OCI-LY7 (cell line): Measurements from ENCODE around the gene FKBP10. TPM values are rescaled to one million over a fixed set of nuclear protein-coding genes. Genes with fewer than 3 reads are reported as not detected.

Experiments
- BruUV-seq: library from RNA; stranded (reverse); fragments of 400-500 nt; replicated peaks from 2 replicates; lab custom pipeline; 2021; lab: Mats Ljungman, UMichigan
- CTCF ChIA-PET: fragments of 300-600 bp; sonication (Branson Sonifier 250); formaldehyde crosslinking; loops from one replicate; lab custom pipeline; 2022; ENCODE audit warnings: antibody characterized with exemption; ENCODE audit not compliant: unreplicated experiment; lab: Charles Lee
- POLR2A ChIA-PET: fragments of 300-600 bp; sonication (Branson Sonifier 250); formaldehyde crosslinking; loops from one replicate; lab custom pipeline; 2022; ENCODE audit warnings: antibody characterized with exemption; lab: Charles Lee
- DNase-seq: peaks from one replicate; pipeline ENCODE4 v3.0.0-alpha.2; 2015; ENCODE audit warnings: low spot score
- H2AFZ ChIP-seq: fragments of 200-600 bp; sonication (generic), shearing (Covaris generic); 2 replicates; pipeline ENCODE4 v1.6.1; 2014; ENCODE audit warnings: mild to moderate bottlenecking, antibody characterized with exemption, low read length, moderate library complexity
- H3K27ac ChIP-seq: fragments of 200-600 bp; sonication (generic); 2 replicates; pipeline ENCODE4 v1.5.1; 2014; ENCODE audit warnings: mixed run types, low read depth, mild to moderate bottlenecking, moderate library complexity, low read length, inconsistent platforms; ENCODE audit not compliant: poor library complexity, severe bottlenecking
- H3K36me3 ChIP-seq: fragments of 200-600 bp; sonication (generic); 2 replicates; pipeline ENCODE4 v1.6.1; 2014; ENCODE audit warnings: mild to moderate bottlenecking, antibody characterized with exemption, low read length, moderate library complexity, mixed read lengths; ENCODE audit not compliant: insufficient read depth
- H3K4me1 ChIP-seq: fragments of 200-600 bp; sonication (generic); 2 replicates; pipeline ENCODE4 v1.5.1; 2014; ENCODE audit warnings: mild to moderate bottlenecking, low read length; ENCODE audit not compliant: insufficient read depth, poor library complexity, severe bottlenecking
- H3K4me2 ChIP-seq: fragments of 200-600 bp; sonication (generic); 2 replicates; pipeline ENCODE4 v1.6.1; 2014; ENCODE audit warnings: mild to moderate bottlenecking, low read length
- H3K4me3 ChIP-seq: fragments of 200-600 bp; sonication (generic); 2 replicates; pipeline ENCODE4 v1.5.1; 2014; ENCODE audit warnings: mild to moderate bottlenecking, low read depth, low read length; ENCODE audit not compliant: poor library complexity, severe bottlenecking
- H3K79me2 ChIP-seq: fragments of 200-600 bp; sonication (generic); 2 replicates; pipeline ENCODE4 v1.6.1; 2016; ENCODE audit warnings: low read depth, mild to moderate bottlenecking, low read length, moderate library complexity, mixed read lengths; ENCODE audit not compliant: insufficient read depth
- H3K9me2 ChIP-seq: fragments of 200-600 bp; sonication (generic); 2 replicates; pipeline ENCODE4 v1.6.1; 2016; ENCODE audit warnings: mild to moderate bottlenecking, low read length, mixed read lengths; ENCODE audit not compliant: insufficient read depth
- H3K9me3 ChIP-seq: fragments of 200-600 bp; sonication (generic); 2 replicates; pipeline ENCODE4 v1.6.1; 2014; ENCODE audit warnings: mild to moderate bottlenecking, mixed run types, low read length, mixed read lengths
- H4K20me1 ChIP-seq: fragments of 200-600 bp; sonication (generic); 2 replicates; pipeline ENCODE4 v1.6.1; 2014; ENCODE audit warnings: mild to moderate bottlenecking, antibody characterized with exemption, low read length, moderate library complexity, mixed read lengths; ENCODE audit not compliant: insufficient read depth
- CTCF ChIP-seq: fragments of 200-600 bp; sonication (generic); conservative IDR thresholded peaks from 2 replicates; pipeline ENCODE4 v1.5.1; 2014; ENCODE audit warnings: mild to moderate bottlenecking, antibody characterized with exemption, low read length, moderate library complexity, mixed read lengths
- EZH2phosphoT487 ChIP-seq: fragments of 200-600 bp; sonication (generic); IDR thresholded peaks from 2 replicates; pipeline ENCODE4 v1.6.1; 2018; ENCODE audit warnings: low read depth, borderline replicate concordance, mild to moderate bottlenecking, mixed run types, antibody characterized with exemption, low read length, moderate library complexity, mixed read lengths
- intact Hi-C: fragments of 100-400 bp; cut with micrococcal nuclease; formaldehyde crosslinking; loops from one replicate; pipeline ENCODE4 v1.10.0; 2022; ENCODE audit not compliant: unreplicated experiment
- total RNA-seq, 2 experiments: library from RNA; depleted of rRNA in 1 of 2; stranded (reverse); fragments of >200 nt in 1 of 2; shearing (Covaris generic) in 1 of 2; gene quantifications; 2 replicates each; pipeline ENCODE4 v1.2.3, GENCODE V29; 2014 to 2022

Gene FKBP10
- total RNA-seq, 2 experiments from 2014 or later = 1.5 to 7.8 TPM

- Histone ChIP-seq H3K4me2 (no peak overlapping the region), H3K9me3 (no peaks in the 10 kb centered on the region), H4K20me1 (no peaks in the 10 kb centered on the region), H3K36me3 (peaks cover 9% of the 10 kb centered on the region), H3K79me2 (no peaks in the 10 kb centered on the region), H3K9me2 (no peaks in the 10 kb centered on the region), H3K4me1 (peaks cover 29% of the 10 kb centered on the region), H3K27ac (no peak overlapping the region), H3K4me3 (no peak overlapping the region), H2AFZ (no peak overlapping the region)
- ChIA-PET POLR2A (no interaction called here), CTCF (no interaction called here)
- no peak for DNase-seq
- BruUV-seq = no TSS peak
- TF ChIP-seq EZH2phosphoT487 = no peak
- no peak for TF ChIP-seq CTCF
- intact Hi-C loops = no loop called here
Measured at GRCh38 chr17:41772586-41773189, 40.1 kb upstream of the FKBP10 start.

- no peak for TF ChIP-seq EZH2phosphoT487
- no peak for TF ChIP-seq CTCF
- POLR2A ChIA-PET = no interaction called here
- Histone ChIP-seq H3K4me2 (no peak overlapping the region), H2AFZ (no peak overlapping the region), H3K4me3 (no peak overlapping the region), H3K9me2 (no peaks in the 10 kb centered on the region), H3K36me3 (peaks cover 6% of the 10 kb centered on the region; the same call in 1 of the 2 replicates), H4K20me1 (no peaks in the 10 kb centered on the region), H3K79me2 (no peaks in the 10 kb centered on the region), H3K4me1 (peaks cover 29% of the 10 kb centered on the region), H3K9me3 (no peaks in the 10 kb centered on the region), H3K27ac (no peak overlapping the region)
- no TSS peak for BruUV-seq
- intact Hi-C loops = no loop called here
- no peak for DNase-seq
- CTCF ChIA-PET = no interaction called here
Measured at GRCh38 chr17:41773190-41773588, 39.6 kb upstream of the FKBP10 start.

GRCh38 chr17:41773731-41774193 is 39.0 kb upstream of the FKBP10 start:
- no TSS peak for BruUV-seq
- Histone ChIP-seq H3K4me3 (no peak overlapping the region), H3K79me2 (no peaks in the 10 kb centered on the region), H3K4me2 (no peak overlapping the region), H3K4me1 (peaks cover 31% of the 10 kb centered on the region), H3K27ac (no peak overlapping the region), H3K36me3 (peaks cover 3% of the 10 kb centered on the region; the same call in 1 of the 2 replicates), H2AFZ (no peak overlapping the region), H4K20me1 (no peaks in the 10 kb centered on the region), H3K9me2 (no peaks in the 10 kb centered on the region), H3K9me3 (no peaks in the 10 kb centered on the region)
- ChIA-PET POLR2A (no interaction called here), CTCF (no interaction called here)
- no peak for DNase-seq
- intact Hi-C loops = no loop called here
- no peak for TF ChIP-seq EZH2phosphoT487
- no peak for TF ChIP-seq CTCF
